Gastroesophageal sphincter (tissue), 3 donors: Measurements from ENCODE around the gene ANAPC7.
"Not testable (repeated sequence)": the region's sequence is repeated elsewhere in the genome, so short reads cannot be mapped to it uniquely, and the experiment has no call there.

ENCODE experiments used
- EP300 ChIP-seq: sonication (generic); formaldehyde crosslinking; IDR thresholded peaks from one replicate; pipeline ENCODE4 v1.6.1; 2017; ENCODE audit warnings: antibody characterized with exemption, mild to moderate bottlenecking
- POLR2A ChIP-seq, 2 donors: fragments of 450-650 bp; IDR thresholded peaks; one replicate each; pipeline ENCODE4 v1.6.1; 2017; ENCODE audit warnings: antibody characterized with exemption in 2 of 2, mild to moderate bottlenecking in 2 of 2, moderate library complexity in 1 of 2
- POLR2AphosphoS5 ChIP-seq: sonication (generic); formaldehyde crosslinking; IDR thresholded peaks from one replicate; pipeline ENCODE4 v1.6.1; 2017; ENCODE audit warnings: antibody characterized with exemption
- TF ChIP-seq, protein P1 (sequence below), 4 experiments: fragments of 200-600 bp in 2 of 4; fragments of 450-650 bp in 2 of 4; sonication (generic) in 1 of 4; IDR thresholded peaks; one replicate each; pipeline ENCODE4 v1.5.1; 2017 to 2019; ENCODE audit warnings: antibody characterized with exemption in 4 of 4, mild to moderate bottlenecking in 2 of 4, moderate library complexity in 2 of 4

DNA sequence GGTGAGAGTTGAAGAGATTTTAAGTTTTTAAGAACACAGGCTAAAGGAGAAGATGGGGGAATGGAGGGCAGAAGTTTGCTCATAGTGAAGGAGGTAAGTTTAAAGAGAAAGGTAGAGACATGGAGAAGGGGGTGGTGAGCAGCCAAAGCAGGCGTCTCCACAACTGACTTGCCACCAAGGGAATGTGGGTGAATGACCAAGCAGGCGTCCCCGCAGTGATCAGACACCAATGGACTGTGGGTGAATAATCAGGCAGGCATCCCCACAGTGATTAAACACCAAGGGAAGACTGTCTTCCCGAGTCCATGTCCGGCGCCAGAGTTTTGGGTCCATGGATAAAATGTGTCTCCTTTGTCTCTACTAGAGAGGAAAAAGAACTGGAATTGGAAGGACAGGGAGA, 6.6 kb upstream of the ANAPC7 start:
- TF ChIP-seq, protein P1, sequence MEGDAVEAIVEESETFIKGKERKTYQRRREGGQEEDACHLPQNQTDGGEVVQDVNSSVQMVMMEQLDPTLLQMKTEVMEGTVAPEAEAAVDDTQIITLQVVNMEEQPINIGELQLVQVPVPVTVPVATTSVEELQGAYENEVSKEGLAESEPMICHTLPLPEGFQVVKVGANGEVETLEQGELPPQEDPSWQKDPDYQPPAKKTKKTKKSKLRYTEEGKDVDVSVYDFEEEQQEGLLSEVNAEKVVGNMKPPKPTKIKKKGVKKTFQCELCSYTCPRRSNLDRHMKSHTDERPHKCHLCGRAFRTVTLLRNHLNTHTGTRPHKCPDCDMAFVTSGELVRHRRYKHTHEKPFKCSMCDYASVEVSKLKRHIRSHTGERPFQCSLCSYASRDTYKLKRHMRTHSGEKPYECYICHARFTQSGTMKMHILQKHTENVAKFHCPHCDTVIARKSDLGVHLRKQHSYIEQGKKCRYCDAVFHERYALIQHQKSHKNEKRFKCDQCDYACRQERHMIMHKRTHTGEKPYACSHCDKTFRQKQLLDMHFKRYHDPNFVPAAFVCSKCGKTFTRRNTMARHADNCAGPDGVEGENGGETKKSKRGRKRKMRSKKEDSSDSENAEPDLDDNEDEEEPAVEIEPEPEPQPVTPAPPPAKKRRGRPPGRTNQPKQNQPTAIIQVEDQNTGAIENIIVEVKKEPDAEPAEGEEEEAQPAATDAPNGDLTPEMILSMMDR (IDR thresholded peaks at IDR 0.05): not testable (repeated sequence)
- TF ChIP-seq POLR2AphosphoS5; EP300; POLR2A (IDR thresholded peaks at IDR 0.05): not testable (repeated sequence)
